Kidney glomerular epithelial cell (primary cell): ENCODE data around the gene ACADVL.

Experiments used
- DNase-seq: peaks from one replicate; lab custom pipeline; 2025; lab: John Stamatoyannopoulos, UW

The ACADVL gene

DNA sequence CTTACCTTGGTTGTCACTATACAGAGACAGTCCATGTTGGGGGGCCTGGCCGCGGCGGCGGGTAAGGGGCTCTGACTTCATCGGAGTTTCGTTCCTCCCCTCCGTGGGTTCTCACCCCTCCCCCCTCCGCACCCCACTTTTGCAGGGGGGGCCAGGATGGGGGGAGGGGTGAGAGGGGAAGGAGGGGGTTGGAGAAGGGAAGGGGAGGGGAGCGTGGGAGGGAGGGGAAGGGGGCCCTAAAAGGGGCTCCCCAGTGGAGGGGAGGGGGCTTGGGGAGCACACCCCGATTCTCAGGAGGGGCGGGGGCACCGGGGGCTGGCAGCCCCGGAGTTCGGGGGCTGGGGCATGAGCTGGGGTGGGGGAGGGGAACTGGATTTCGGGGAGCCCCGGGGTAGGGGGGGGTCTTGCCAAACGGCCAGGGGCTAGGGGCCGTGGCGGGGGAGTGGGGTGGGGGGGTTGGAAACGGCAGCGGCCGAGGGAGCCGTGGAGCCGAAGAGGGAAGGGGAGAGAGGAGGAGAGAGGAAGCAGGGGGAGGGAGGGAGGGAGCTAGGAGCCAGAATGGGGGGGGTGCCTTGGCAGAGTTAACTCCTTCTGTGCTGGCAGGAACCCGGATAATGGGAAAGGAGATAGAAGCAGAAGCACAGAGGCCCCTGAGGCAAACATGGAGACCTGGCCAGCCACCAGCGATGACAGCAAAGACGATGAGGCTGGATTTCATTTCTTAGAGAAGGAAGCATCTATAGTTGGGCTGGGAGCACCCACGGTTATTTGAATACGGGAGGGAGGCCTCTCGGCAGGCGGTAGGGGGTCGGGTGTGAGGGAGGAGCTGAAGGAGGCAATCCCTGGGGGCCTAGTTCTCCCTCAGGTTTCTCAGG, 2.4 kb upstream of the ACADVL start:
- DNase-seq = peak; percentile 57

DNA sequence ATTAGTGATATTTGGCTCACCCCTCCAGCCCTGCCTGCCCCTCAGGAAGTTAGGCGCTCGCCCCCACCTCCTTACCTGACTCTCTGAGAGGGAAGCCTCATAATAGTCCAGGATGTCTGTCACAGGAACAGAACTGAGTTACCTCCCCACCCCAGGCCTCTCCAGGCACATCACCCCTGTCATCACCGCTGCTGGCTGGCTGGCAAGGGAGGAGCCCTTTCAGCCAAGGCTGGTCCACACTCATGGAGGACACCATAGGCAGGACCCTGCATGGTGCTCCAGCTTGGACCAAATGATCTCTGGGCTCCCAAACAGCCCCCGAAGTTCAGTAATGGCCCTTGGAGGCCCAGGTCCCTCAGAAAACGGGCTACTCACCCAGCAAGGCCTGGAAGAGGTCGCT, 1.6 kb upstream of the ACADVL start:
- DNase-seq = no peak

DNA sequence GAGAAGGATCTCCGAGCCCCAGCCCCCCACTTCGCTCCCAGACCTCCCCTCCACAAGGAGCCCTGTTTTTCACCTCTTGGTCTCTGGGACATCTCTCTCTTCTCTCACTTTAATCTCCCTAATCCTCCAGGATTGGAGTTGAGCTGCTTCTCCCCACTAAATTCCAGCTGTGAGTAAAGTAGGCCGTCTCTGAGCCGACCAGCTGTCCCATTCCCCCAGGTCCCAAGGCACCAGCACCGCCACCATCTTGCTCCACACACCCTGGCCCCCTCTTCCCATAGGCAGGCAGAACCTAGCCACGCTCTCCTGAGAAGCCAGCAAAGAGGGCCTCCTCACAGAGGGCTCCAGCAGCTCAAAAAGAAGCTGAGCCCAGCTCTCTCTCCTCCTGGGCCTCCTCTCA, 980 bp upstream of the ACADVL start:
- DNase-seq = no peak

- DNase-seq = no peak
Measured at GRCh38 chr17:7219229-7219811, 418 bp upstream of the ACADVL start.

DNA sequence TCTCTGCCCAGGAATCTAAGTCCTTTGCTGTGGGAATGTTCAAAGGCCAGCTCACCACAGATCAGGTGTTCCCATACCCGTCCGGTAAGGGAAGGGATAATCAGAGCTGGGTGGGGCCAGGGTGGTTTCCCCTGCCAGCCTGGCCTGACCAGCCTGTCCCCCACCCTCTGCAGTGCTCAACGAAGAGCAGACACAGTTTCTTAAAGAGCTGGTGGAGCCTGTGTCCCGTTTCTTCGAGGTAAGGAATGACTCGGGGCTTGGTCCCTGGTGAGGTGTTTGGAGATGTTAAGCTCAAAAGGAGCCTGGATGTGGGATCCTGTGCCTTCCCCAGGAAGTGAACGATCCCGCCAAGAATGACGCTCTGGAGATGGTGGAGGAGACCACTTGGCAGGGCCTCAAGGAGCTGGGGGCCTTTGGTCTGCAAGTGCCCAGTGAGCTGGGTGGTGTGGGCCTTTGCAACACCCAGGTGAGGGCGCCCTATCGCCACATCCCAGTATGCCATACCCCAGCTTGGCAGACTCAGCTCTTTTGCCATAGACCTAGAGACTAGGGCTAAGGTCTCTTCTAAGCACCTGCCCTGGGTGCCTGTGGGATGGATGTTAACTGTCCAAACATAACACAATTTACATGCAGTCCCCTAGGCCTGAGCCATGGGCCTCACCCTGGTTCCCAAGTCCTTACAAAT, 997 bp downstream of the ACADVL start:
- DNase-seq = peak; percentile 50

DNA sequence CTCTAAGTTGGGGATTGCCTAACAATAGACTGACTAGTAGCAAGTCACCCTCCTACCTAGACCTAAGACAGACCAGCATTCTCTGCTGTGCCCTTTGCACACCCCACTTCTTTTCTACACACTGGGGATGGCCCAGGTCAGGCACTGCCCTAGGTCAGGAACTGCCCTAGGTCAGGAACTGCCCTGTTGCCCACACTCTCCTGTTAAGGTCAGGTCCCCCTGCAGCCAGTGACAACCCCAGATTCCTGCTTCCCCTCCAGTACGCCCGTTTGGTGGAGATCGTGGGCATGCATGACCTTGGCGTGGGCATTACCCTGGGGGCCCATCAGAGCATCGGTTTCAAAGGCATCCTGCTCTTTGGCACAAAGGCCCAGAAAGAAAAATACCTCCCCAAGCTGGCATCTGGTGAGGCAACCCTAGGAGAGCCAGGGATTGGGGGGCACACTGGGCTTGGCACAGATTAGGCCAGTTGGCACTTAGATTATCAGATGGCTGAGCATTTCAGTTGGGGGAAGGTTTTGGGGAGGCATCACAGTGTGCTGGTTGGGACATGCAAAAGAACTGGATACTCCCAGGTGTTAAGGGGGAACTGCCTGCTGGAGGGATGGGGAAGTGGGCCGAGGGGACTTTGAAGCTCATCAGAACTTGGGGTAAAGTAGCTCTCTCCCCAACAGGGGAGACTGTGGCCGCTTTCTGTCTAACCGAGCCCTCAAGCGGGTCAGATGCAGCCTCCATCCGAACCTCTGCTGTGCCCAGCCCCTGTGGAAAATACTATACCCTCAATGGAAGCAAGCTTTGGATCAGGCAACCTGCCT, 1.7 kb downstream of the ACADVL start:
- DNase-seq = no peak

DNA sequence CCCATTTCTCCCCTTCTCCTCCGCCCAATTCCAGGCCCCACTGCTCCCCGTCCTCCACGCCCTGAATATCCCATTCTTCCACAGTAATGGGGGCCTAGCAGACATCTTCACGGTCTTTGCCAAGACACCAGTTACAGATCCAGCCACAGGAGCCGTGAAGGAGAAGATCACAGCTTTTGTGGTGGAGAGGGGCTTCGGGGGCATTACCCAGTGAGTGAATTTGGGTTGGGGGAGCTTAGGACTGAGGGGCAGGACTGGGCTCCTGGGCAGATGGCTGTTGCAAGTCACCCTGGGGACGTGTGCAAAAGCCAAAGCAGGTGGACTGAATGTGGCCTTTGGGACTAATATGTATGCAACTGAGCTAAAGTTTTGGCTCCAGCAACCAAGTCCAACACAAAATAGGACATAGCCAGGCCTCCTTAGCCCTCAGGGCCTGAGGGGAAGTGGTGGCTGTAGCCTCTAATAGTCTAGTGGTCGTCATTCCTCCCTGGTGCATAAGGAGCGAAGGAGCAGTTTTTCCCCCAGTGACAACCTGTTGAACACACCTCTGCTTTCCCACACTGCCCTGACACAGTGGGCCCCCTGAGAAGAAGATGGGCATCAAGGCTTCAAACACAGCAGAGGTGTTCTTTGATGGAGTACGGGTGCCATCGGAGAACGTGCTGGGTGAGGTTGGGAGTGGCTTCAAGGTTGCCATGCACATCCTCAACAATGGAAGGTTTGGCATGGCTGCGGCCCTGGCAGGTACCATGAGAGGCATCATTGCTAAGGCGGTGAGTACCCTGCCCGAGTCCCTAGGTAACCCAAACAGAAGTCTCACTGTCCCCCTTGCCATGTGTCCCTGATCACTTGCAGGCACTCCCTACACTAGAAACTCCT, 2.6 kb downstream of the ACADVL start:
- DNase-seq = no peak

- DNase-seq = no peak
Measured at GRCh38 chr17:7222972-7223292, 3.2 kb downstream of the ACADVL start.

- no peak for DNase-seq
Measured at GRCh38 chr17:7223375-7223774, 3.6 kb downstream of the ACADVL start.

- no peak for DNase-seq
Measured at GRCh38 chr17:7224110-7224509, 4.4 kb downstream of the ACADVL start.

GRCh38 chr17:7224661-7225111, 4.9 kb downstream of the ACADVL start:
- no peak for DNase-seq

GRCh38 chr17:7225711-7226331, 6.1 kb downstream of the ACADVL start:
- no peak for DNase-seq

GRCh38 chr17:7226721-7227710, 7.3 kb downstream of the ACADVL start:
- no peak for DNase-seq

- DNase-seq = no peak
Measured at GRCh38 chr17:7228920-7229319, 9.2 kb downstream of the ACADVL start.

DNA sequence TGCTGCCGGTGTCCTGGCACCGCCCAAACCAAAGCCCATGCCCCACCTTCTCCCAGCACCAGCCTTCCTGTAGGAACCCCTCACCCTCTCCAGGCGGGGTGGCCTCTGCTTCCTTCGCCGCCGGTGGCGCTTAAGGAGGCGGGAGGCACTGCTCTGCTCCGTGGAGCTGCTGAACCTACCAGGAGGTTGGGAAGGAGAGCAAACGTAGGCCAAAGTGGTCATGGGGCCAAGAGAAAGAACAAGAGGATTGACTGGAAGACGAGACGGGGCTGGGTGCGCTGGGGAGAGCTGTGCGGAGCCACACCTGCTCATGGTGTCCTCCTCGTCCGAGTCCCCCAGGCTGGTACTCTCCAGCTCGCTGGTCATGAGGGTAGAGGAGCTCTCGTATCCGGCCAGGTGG, 9.8 kb downstream of the ACADVL start:
- no peak for DNase-seq

DNA sequence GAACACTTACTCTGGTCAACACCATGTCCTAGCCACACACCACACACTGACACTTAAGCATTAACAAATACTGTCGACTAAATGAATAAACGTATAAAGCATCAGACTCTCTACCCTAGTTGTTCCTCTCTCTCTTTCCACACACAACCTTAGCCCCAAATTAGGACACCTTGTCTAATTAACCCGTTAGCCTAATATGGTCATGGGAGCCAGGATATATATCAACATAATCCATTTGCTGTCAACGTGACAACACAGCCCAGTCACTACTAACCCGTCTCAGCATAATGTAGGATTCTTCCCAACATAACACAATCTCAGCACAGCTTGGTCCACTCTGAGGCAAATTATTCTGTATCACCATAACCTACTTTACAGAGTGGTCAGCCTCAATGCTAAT, 12.4 kb downstream of the ACADVL start:
- DNase-seq = no peak

- DNase-seq = peak; percentile 44
Measured at GRCh38 chr17:7233701-7234082, 14.0 kb downstream of the ACADVL start.

- peak; percentile 86 for DNase-seq
Measured at GRCh38 chr17:7234083-7234951, 14.6 kb downstream of the ACADVL start, which contains the start of gene DVL2. Gene DVL2, minus strand, starts transcription at chr17:7234517. Its CDS starts 255 bp downstream, at chr17:7234262.
